OCI-LY7 (cell line): ENCODE results near the gene PYM1.

Experiments
- CTCF ChIP-seq: fragments of 200-600 bp; sonication (generic); conservative IDR thresholded peaks from 2 replicates; pipeline ENCODE4 v1.5.1; 2014; ENCODE audit warnings: mild to moderate bottlenecking, antibody characterized with exemption, low read length, moderate library complexity, mixed read lengths
- EZH2phosphoT487 ChIP-seq: fragments of 200-600 bp; sonication (generic); IDR thresholded peaks from 2 replicates; pipeline ENCODE4 v1.6.1; 2018; ENCODE audit warnings: low read depth, borderline replicate concordance, mild to moderate bottlenecking, mixed run types, antibody characterized with exemption, low read length, moderate library complexity, mixed read lengths

- TF ChIP-seq CTCF, result no peak
- TF ChIP-seq EZH2phosphoT487, result no peak
Observed at GRCh38 chr12:55957106-55957859, 29.6 kb upstream of the PYM1 start.
